HG02588 (cell line): Measurements from ENCODE around the gene COL4A2.
"Not testable (repeated sequence)": the region's sequence is repeated elsewhere in the genome, so short reads cannot be mapped to it uniquely, and the experiment has no call there.

Source experiments
- ATAC-seq: cut with Tn5 transposase; IDR thresholded peaks from one replicate; pipeline ENCODE4 v1.9.1; 2021; ENCODE audit warnings: mild to moderate bottlenecking, moderate library complexity; ENCODE audit not compliant: unreplicated experiment

The COL4A2 gene

GRCh38 chr13:110306340-110306959 is 634 bp upstream of the COL4A2 start:
- no peak for ATAC-seq

GRCh38 chr13:110307767-110308655 is 927 bp downstream of the COL4A2 start:
- no peak for ATAC-seq

DNA sequence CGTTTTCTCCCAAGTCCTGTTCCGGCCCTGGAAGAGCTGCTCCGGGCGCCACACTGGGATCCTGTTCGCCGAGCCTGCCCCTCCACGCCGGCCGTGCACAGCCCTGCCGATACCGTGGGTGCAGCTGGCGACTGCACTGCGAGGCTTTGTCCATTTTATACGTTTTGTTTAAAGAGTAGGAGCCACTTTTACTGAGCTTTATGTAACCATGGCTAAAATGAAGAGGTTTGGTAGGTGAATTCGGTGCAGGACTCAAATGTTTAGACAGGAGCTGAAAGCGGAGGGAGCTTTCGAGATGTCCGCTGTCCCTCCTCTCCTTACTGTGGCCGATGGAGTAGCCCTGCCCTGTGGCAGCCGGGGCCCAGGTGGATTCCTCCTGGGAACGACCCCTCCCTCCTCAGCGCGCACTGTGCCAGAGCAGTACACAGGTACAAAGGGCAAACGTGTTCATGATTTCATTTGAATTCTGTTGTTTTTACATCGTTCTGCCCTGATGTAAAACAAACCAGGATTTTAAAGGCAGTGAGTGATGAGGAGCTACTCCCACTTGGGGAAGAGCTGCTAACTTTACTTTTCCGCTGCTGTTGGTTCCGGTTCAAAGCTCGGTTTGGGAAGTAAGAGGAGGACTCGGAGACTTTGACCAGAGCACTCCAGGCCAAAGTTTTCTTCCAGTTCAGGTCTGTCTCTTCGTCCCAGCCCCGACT is 1.7 kb downstream of the COL4A2 start:
- no peak for ATAC-seq

DNA sequence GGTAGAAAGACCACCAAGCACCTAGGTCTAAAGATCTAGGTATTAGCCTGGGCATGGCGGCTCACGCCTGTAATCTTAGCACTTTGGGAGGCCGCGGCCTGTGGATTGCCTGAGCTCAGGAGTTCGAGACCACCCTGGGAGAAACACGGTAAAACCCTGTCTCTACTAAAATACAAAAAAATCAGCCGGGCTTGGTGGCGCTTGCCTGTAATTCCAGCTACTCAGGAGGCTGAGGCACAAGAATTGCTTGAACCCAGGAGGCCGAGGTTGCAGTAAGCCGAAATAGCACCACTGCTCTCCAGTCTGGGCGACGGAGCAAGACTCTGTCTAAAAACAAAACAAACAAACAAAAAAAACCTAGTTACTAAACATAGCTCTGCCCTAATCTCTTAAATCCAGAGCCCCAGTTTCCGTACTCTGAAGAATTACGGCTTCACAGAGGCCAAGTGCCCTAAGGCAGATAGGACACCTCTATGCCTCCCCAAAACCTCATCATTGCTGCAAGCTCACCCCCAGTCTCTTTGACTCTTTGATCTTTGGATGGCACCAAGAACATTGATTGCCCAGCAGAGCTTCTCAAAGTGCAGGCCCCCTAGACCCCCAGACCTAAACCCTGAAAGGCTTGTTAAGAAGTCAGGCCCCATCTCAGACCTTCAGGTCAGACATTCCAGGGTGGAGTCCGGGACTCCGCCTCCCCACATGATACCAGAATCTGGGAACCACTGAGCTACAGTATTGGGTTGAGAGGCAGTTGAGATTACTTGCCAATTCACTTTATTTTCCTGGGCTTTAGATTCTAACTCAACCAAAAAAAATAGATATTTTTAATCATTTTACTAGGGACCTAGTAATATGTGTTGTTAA is 2.8 kb downstream of the COL4A2 start:
- ATAC-seq = no peak

DNA sequence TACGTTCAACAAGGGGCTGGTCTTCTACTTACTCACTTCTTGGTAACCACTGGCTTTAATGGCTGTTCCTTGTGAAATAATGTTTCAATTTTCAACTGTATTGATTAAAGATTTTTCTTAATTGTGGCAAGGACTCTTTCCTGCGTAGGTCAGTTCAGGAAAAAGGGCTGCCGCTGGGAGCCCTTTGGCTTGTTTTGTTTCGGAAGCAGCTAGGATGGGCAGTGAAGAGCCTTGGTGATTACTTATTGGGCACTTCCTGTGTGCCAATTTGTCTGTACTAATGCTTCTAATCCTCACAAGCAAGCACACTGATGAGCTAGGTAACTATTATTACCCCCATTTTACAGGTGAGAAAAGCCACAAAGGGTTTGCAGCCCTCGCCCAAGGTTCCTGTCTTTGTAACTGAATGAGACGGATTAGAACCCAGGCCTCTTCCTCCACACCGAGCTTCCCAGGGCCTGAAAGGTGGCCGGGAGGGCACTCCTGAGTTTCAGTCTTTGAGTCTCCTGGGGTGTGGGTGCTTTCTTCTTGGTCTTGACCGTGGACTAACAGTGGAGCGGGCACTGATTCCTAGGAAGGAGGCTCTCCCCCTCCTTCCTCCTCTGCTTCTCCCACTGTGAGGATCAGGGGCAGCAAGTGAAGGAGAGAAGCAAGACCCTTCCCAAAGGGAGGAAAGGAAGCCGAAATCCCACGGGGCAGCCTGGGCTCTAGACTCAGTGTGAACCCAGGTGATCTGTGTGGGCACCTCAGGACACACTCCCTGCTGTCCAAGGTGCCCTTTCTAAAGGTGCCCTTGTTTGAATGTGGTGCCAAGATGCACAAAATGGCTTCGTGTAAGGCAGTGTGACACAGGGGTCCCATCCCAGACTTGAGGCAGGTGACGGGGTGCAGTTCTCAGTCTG is 3.7 kb downstream of the COL4A2 start:
- ATAC-seq = no peak

DNA sequence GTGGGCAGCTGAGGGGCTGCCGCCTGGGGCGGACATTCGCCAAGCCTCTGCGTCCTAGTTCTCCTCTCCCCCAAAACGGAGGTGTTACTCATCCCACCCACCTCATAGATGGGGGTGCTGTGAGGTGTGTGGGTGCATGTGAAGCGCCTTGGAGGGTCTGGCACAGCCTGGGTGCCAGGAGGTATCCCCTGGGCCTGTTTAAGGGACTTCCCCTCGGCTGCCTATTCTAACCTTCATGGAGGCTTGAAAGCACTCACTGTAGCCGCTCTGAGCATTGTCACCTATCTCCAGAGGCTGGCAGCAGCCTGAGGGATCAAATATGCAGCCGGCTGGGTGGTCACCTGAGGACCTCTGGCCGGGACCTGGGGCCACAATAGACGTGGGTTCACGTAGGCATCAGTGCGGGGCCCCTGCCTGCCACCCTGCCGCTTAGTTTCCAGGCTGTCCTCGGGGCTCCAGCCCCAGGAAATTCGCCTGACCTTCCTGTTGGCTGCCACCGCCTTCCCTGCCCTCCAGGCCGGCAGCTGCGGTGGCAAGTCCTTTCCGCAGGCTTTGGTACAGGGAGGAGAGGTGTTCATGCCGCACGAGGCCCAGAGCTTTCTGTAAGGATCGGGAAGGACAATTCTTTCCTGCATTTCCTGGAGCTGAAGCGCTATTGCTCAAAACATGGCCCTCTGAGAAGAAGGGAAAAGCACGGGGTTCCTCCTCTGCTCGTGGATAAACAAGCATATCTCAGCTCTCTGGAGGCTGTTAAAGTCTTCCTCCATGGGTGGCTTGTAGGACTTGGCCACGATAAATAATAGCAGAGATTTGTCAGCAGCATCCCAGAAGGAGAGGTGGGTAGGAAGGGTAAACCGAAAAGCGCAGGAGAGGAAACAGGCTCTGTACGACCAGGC is 4.6 kb downstream of the COL4A2 start:
- ATAC-seq = no peak

DNA sequence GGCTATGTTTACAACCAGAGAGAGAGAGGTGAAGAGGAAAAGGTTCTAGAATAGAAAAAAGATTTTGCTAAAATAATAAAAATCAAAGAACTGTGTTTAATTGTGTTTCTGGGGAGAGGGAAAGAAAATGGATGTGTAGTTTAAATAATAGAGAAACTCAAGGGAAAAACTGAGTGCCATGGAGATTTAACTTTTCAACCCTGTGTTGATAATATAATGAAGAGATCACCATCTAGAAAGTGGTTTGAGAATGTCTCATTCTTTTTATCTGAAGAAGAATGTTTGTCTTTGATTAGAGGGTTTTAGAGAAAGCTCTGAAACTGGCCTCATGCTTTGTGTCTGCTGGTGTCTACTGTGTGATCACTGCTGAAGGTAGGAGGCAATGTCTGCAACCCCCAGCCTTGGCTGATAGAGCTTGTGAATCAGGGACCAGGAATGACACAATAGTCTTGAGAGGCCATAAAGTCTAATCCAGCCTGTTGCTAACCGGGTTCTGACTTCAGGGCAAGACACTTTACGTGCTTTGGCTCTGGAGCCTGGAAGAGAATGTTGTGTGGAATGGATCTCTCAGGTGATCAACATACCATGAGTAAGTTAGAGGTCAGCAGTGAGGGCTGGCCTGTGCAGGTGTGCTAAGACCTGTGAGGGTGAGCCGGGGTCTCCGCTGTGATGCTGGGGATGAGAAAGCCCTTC is 5.4 kb downstream of the COL4A2 start:
- no peak for ATAC-seq

- ATAC-seq = not testable (repeated sequence)
Observed at GRCh38 chr13:110313261-110313660, 6.2 kb downstream of the COL4A2 start.

GRCh38 chr13:110313733-110314132 is 6.6 kb downstream of the COL4A2 start:
- not testable (repeated sequence) for ATAC-seq

DNA sequence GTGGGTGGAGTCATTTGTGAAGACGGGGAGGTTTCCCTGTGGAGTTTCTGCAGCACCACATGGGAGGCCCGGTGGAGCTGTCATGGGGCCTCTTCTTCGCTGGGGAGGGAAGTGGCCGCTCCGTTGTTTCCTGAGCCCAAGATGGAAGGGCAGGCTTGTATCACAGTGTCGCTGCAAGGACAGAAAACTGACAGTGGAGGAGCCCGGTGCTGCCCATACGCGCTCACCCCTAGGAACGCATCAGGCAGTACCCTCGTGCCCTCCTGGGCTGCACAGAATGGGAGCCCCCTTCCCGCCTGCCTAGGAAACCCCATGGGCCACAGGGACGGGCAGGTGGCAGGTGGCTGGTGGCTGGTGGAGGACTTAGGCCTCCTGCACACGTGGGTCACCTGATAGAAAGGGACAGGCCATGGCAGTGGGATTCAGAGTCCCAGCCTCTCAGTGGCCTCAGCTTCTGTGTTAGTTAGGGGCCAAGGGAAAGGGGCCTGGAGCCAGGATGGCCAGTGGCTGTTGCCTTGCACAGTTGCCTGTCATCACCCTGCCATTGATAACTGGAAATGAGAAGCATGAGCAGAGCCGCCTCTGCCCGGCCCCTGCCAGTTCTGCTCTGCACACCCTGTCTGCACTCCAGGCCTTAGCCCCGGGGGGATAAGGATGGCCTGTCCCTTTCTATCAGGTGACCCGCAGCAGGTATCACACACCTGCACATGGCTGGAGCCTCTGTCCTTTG is 7.6 kb downstream of the COL4A2 start:
- no peak for ATAC-seq

DNA sequence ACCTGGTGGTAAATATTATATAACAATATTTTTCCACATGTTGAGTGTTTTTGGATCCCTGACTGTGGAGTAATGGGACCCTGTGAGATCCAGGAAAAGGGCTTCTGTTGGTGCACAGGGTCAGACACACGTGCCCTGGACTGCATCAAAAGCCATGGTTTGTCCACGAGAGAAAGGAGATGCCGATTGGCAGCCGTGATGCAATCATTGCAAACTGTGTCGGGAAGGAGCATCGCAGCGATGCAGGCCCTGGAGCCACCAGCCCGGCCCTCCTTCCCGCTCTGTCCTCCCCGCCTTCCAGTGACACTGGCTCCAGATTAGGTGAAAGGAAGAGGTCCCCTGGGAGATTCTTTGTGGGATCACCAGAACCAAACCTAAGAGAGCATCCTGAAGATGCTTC is 9.1 kb downstream of the COL4A2 start:
- no peak for ATAC-seq

- no peak for ATAC-seq
Observed at GRCh38 chr13:110317093-110317492, 10.0 kb downstream of the COL4A2 start.

DNA sequence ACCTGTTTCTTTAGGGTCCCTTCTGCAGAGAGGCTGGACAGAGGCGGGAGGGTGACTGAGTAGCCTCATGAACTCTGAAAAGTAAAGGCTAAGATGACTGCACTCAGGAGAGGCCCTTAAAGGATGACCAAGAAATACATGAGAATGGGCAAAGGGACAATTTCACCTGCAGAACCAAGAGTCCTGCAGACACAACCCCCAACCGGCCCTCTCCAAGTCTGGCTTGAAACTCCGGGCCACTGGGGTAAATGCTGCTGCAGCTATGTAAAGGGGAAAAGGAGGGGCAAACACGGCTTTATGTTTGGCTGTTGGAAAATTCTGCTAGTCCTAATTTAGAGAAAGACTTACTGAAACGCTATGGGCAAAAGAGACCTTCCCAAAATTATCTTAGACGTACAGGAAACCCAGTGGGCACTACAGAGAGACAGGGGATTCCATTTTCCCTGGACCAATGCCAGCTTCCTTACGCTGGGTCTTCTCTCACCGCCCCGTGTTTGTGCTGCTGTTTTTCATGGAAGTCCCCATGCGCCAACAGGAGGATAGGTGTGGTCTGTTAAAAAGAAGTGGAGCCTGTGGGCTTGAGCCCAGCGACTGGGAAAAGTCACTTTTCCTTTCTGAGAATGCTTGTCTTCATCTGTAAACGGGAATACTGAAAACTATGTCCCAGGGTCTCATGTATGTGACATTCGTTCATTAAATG is 10.6 kb downstream of the COL4A2 start:
- ATAC-seq = no peak

DNA sequence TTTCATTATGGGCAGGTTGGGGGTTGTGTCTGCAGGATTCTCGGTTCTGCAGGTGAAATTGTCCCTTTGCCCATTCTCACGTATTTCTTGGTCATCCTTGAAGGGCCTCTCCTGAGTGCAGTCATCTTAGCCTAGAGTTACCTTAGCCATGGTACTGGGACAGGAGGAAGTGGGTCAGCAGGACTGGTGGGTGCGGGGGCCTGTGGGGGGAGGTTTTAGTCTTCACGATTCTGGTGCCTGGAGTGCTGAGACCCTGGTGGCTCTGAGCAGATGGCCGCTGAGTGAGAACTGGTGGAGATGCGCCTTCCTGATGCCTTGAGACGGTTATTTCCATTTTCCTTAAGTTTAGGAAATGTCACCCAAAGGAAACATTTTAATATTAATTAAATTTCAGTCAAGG is 11.8 kb downstream of the COL4A2 start:
- no peak for ATAC-seq

- no peak for ATAC-seq
Observed at GRCh38 chr13:110319397-110319773, 12.3 kb downstream of the COL4A2 start.

DNA sequence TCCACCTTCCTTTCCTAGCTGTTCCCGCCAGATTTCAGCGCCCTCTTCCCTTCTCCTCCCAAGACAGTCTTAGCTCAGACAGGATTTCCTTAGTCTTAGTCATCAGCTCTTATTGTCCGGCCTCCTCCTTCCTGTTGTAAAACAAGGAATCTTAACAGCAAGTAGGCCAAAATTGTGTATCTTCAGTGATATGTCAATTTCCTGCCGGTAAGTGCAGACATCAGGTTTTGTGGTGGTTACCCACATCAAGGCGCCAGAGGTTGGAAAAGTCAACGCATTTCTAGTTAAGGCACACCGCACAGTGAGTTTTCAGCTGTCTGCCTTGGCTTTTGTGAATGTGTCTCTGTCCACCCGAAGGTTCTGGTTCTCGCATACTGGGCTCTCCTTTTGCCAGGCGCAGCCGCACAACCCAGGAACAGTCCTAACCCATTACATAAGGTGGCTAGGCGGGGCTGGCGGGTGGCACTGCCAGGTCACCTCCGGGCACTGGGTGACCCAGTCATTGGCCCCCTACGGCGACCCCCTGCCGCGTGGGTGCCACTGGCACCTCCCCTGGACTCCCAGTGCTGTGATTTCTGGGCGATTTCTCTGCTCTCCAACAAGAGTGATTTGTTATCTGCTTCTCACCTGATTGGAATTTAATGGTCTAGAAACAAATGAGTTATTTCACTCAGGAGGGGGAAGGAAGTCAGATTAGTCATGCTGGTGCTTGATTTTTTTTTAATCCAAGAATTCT is 12.9 kb downstream of the COL4A2 start:
- ATAC-seq = no peak
